HUES6 (cell line): ENCODE measurements around the gene ZBTB33.

Source experiments
- H3K27ac ChIP-seq: 2 replicates; pipeline ENCODE4 v1.7.0; 2013; ENCODE audit warnings: low read depth, mild to moderate bottlenecking, low read length, inconsistent platforms
- H3K27me3 ChIP-seq: 2 replicates; pipeline ENCODE4 v1.6.1; 2013; ENCODE audit warnings: low read length; ENCODE audit not compliant: control insufficient read depth, insufficient read depth
- H3K36me3 ChIP-seq: 2 replicates; pipeline ENCODE4 v1.6.1; 2013; ENCODE audit warnings: low read length; ENCODE audit not compliant: control insufficient read depth, insufficient read depth
- H3K4me1 ChIP-seq: 2 replicates; pipeline ENCODE4 v1.6.1; 2013; ENCODE audit warnings: low read length; ENCODE audit not compliant: control insufficient read depth, insufficient read depth
- H3K4me3 ChIP-seq: 2 replicates; pipeline ENCODE4 v1.5.1; 2013; ENCODE audit warnings: low read depth, low read length
- H3K9ac ChIP-seq: one replicate; pipeline ENCODE4 v1.6.1; 2013; ENCODE audit warnings: mild to moderate bottlenecking, low read length
- H3K9me3 ChIP-seq: 2 replicates; pipeline ENCODE4 v1.6.1; 2013; ENCODE audit warnings: low read depth, low read length; ENCODE audit not compliant: control insufficient read depth, insufficient read depth

ZBTB33 gene

DNA sequence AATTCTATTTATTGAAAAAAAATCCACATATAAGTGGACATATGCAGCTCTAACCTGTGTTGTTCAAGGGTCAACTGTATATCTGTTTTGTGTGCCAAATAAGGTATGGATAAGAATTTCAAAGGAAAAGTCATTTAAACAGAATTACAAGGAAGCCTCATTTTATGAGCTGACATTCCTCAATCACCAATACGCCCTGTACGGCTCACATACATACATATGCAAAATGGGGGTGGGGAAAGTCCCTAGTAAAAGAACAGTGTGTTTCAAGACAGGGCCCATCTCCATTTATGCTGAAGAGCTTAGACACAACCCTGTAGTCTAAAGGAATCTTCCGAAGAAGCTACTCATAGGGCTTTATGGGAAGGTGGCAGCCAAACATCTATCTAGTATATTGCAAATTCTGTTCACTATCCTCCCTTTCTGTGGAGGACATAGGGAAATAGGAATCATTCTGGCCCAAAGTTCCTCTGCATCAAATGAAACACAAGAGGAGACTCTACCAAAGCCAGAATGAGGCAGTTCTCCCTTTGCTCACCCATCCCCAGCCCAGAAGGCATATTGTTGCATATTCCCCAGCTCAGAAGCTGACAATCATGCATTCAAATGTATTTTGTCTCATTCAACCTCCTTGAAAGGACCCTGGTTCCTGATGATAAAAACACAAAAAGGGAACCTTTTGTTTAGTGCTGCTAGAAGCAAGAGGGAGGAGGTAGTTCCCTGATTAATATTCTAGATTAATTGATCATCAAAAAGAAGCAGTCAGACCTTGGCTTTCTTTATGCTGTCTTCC lies 13.7 kb upstream of the ZBTB33 start:
- peaks cover 3% of the 10 kb centered on the region; the same call in 1 of the 2 replicates for H3K36me3 ChIP-seq
- H3K9me3 ChIP-seq = peaks cover 6% of the 10 kb centered on the region
- peaks cover 27% of the 10 kb centered on the region for H3K4me1 ChIP-seq
- H3K4me3 ChIP-seq = peak overlapping the region; percentile 2; the same call in 1 of the 2 replicates
- H3K27me3 ChIP-seq = no peaks in the 10 kb centered on the region
- H3K27ac ChIP-seq = peak overlapping the region; percentile 40; the same call in 1 of the 2 replicates
- peak overlapping the region; percentile 35 for H3K9ac ChIP-seq

DNA sequence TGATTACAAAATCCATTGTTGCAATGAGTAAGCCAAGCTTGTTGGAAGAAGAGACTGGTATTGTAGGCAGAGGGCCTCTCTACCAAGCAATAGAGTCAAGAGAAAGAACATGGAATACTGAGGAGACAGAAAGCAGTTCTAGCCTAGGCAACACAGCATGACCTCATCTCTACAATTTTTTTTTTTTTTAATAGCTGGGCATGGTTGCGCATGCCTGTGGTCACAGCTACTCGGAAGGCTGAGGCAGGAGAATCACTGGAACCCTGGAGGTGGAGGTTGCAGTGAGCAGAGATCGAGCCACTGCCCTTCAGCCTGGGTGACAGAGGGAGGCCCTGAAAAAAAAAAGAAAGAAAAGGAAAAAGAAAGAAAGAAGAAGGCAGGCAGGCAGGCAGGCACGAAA lies 11.7 kb upstream of the ZBTB33 start:
- peaks cover 3% of the 10 kb centered on the region; the same call in 1 of the 2 replicates for H3K36me3 ChIP-seq
- H3K9ac ChIP-seq = no peak overlapping the region
- H3K4me1 ChIP-seq = peaks cover 32% of the 10 kb centered on the region
- no peak overlapping the region for H3K27ac ChIP-seq
- H3K4me3 ChIP-seq = no peak overlapping the region
- no peaks in the 10 kb centered on the region for H3K27me3 ChIP-seq
- no peaks in the 10 kb centered on the region for H3K9me3 ChIP-seq

DNA sequence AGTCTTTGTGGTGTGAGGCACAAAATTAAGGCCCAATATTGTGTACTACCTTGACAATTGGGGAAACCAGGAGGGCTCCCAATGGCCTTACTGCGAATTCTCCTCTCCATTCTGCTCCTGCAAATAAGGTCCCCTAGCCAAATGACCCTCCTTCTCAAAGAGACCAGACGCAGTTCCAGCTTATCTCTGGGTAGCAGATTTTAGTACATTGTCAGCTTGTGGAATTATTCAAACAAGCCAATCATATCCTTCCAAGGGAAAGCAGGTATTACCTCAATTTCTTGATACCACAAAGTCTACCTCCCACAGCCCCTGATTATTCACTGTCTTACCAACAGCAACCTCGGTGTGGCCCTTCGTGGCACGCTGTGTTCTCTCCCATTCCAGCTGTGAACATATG lies 7.8 kb upstream of the ZBTB33 start:
- Histone ChIP-seq H3K27ac (no peak overlapping the region), H3K9ac (no peak overlapping the region)

DNA sequence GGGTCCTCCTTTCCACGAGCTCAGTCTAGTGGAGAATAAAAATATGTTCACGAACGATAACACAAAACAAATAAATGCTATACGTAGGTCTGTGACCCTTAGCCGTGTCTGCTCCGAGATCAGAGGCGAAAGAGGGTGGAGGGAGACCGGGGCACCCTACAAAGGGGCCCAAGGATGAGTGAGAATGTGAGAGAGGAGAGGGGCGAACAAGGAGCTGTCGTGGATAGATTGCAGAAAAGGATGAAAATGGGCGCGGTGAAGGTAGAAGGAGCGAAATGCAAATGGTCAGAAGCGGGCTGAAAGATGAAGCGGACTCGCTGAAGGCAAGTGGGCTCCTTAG lies 6.2 kb upstream of the ZBTB33 start:
- H3K4me3 ChIP-seq = peak overlapping the region; percentile 80
- no peak overlapping the region for H3K27ac ChIP-seq
- no peaks in the 10 kb centered on the region for H3K9me3 ChIP-seq
- peaks cover 3% of the 10 kb centered on the region; the same call in 1 of the 2 replicates for H3K36me3 ChIP-seq
- peaks cover 26% of the 10 kb centered on the region for H3K27me3 ChIP-seq
- 0 out of 2 replicates have a peak, but pooled peaks cover 4% of the 10 kb centered on the region for H3K4me1 ChIP-seq
- H3K9ac ChIP-seq = peak overlapping the region; percentile 80

More for the DNA sequence above, 7.8 kb upstream of the ZBTB33 start:
- Histone ChIP-seq H3K27me3 (peaks cover 14% of the 10 kb centered on the region), H3K9me3 (no peaks in the 10 kb centered on the region), H3K4me3 (peak overlapping the region; percentile 80; the same call in 1 of the 2 replicates), H3K4me1 (0 out of 2 replicates have a peak, but pooled peaks cover 4% of the 10 kb centered on the region), H3K36me3 (peaks cover 3% of the 10 kb centered on the region; the same call in 1 of the 2 replicates)

DNA sequence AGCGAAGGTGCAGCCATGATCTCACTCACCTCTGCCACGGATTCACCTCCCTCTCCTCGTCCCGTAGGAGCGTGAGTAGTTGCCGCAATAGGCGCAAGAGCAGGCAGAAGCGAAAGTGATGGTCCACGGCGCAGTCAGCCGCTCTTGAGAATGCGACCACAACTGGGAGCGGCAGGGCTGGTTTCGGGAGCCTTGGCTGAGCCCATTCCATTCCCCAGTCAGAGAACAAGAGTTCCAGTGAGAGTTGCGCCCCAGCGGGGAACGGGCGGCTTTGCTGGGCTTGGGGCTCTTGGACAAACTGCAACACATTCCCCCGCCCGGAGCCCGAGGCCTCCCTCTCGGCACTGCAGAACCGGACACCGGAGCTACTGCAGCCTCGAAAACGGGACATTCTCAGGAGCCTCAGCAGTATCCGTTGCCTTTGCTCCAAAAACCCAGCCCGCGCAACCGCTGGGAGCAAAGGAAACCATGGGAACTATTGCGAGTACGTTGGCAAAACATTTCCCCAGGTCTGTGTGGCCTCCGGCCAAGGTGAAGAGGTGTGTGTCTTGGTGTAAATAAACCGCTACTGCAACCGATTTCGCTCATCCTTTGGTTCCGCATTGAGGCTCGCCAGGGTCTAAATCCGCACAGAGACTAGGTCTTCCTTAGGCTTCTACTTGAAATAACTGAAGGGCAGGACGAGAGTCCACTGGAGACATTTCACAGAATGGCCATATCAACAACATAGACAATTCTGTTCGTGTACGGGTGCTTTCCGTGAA lies 5.7 kb upstream of the ZBTB33 start:
- Histone ChIP-seq H3K9me3 (no peaks in the 10 kb centered on the region), H3K9ac (peak overlapping the region; percentile 80), H3K36me3 (no peaks in the 10 kb centered on the region), H3K4me3 (peak overlapping the region; percentile 80), H3K27me3 (peaks cover 28% of the 10 kb centered on the region), H3K4me1 (0 out of 2 replicates have a peak, but pooled peaks cover 5% of the 10 kb centered on the region), H3K27ac (peak overlapping the region; percentile 49)

DNA sequence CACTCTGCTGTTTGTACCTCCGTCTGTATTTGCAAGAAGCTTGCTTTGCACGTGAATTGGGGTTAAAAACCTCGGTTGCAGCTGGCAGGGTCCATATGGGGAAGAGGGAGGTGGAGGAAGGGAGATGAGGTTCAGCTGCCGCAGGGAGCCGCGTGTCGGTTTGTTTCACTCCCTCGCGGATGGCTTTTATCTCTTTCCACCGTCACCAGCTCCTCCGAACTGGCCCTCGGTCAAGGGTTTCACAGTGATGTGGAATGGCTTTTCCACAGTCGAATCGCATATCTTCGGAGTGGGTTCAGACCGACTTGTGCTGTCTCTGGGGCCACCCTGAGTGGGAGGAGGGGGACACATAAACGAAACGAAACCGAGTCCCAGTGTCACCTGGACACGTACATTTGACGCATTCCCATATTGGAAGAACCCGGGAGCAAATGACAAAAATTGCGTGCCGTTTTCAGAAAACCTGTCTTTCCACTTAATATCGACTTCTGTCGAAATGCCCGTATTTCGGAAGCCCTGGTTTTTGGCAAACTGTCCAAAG lies 929 bp downstream of the ZBTB33 start:
- H3K9ac ChIP-seq = peak overlapping the region; percentile 93
- H3K9me3 ChIP-seq = no peaks in the 10 kb centered on the region
- peaks cover 8% of the 10 kb centered on the region for H3K4me1 ChIP-seq
- peak overlapping the region; percentile 90 for H3K4me3 ChIP-seq
- peaks cover 25% of the 10 kb centered on the region for H3K27me3 ChIP-seq
- H3K27ac ChIP-seq = peak overlapping the region; percentile 90
- peaks cover 33% of the 10 kb centered on the region for H3K36me3 ChIP-seq

DNA sequence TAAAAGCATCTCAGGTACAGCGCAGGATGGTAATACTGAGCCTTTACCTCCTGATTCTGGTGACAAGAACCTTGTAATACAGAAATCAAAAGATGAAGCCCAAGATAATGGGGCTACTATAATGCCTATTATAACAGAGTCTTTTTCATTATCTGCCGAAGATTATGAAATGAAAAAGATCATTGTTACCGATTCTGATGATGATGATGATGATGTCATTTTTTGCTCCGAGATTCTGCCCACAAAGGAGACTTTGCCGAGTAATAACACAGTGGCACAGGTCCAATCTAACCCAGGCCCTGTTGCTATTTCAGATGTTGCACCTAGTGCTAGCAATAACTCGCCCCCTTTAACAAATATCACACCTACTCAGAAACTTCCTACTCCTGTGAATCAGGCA lies 3.2 kb downstream of the ZBTB33 start:
- Histone ChIP-seq H3K27ac (no peak overlapping the region), H3K9ac (no peak overlapping the region), H3K4me3 (no peak overlapping the region), H3K4me1 (peaks cover 8% of the 10 kb centered on the region), H3K27me3 (peaks cover 4% of the 10 kb centered on the region; the same call in 1 of the 2 replicates), H3K36me3 (peaks cover 33% of the 10 kb centered on the region), H3K9me3 (no peaks in the 10 kb centered on the region)

DNA sequence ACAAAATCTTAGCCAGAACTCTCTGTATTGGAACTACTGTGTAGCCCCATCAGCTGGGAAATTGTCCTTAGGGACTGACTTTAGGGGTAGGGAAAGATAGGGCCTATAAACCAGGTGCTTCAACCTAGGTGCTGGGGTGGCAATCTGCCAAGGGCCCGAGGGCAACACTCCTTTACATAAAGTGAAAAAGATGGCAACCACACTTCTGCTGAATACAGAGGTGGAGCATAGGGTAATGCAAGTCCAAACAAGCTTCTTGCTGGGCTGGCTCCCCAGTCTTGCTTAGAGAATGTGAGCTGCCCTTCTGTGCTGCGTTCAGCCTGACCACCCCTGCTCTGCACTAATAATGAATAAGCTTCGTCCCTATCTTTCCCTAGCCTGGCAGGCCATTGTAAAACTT lies 9.8 kb downstream of the ZBTB33 start:
- Histone ChIP-seq H3K4me3 (no peak overlapping the region), H3K4me1 (peaks cover 25% of the 10 kb centered on the region), H3K27ac (no peak overlapping the region), H3K9me3 (no peaks in the 10 kb centered on the region), H3K27me3 (no peaks in the 10 kb centered on the region), H3K36me3 (peaks cover 11% of the 10 kb centered on the region), H3K9ac (no peak overlapping the region)

DNA sequence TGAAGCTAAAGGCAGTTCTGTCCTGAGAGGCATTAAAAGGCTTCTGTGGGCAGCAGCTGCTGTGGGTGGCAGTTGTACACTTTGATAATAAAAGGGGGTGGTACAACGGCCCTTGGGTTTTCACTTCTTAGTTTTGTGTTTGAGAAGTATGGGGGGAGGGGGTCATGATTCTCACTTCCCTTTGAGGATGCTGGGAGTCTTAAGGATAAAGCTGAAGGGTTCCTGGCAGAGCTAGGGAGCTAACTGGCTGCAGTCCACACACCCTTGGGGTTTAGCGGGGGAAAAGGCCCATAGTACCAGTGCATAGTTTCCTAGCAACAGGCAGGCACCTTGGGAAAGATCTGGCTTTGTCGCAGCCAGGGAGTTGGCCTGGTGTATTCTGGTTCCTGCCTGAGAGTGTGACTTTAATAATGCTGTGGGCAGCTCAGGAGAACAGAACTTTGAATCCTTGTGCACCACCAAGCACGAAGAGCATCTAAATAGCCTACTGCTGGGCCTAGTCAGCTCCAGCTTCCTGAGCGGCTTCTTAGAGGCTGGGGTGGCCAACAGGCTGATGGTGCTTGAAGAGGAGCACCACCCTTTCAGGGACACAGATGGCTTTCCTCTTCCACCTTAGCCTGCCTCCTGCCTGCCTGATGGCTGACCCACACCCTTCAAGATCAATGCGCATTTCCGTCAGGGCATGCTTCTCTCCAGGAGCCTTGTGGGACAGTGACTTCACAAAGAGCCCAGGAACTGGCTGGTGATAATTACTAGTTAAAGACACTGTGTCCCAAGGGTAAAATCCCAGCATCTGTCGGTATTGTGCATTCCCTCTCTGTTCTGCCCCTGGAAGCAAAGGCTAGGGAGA lies 12.5 kb downstream of the ZBTB33 start:
- Histone ChIP-seq H3K4me1 (peaks cover 25% of the 10 kb centered on the region), H3K27ac (no peak overlapping the region), H3K9ac (no peak overlapping the region), H3K9me3 (no peaks in the 10 kb centered on the region), H3K36me3 (no peaks in the 10 kb centered on the region), H3K27me3 (no peaks in the 10 kb centered on the region), H3K4me3 (no peak overlapping the region)

DNA sequence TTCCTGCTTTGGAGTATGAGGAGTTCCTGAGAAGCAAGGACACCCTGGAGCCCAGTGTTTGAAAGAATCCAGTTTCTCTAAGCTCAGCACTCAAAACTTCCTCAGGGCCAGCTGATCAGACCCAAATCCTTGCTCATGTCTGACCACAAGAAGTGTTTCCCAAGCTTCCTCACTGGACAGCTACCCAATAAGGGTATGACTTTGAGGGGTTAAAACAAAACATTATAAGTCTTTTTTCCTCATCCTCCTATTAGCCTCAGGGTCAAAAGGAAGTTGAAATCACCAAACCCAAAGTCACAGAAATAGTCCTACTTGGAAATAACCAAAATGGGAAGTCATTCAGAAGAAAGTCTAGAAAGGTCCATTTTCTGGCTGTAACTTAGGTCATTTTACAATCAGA lies 13.7 kb downstream of the ZBTB33 start:
- Histone ChIP-seq H3K9ac (no peak overlapping the region), H3K9me3 (no peaks in the 10 kb centered on the region), H3K36me3 (no peaks in the 10 kb centered on the region), H3K27ac (no peak overlapping the region), H3K27me3 (no peaks in the 10 kb centered on the region), H3K4me3 (no peak overlapping the region), H3K4me1 (peaks cover 25% of the 10 kb centered on the region)
